ENCODE measurements around the gene PAK6.

DNA sequence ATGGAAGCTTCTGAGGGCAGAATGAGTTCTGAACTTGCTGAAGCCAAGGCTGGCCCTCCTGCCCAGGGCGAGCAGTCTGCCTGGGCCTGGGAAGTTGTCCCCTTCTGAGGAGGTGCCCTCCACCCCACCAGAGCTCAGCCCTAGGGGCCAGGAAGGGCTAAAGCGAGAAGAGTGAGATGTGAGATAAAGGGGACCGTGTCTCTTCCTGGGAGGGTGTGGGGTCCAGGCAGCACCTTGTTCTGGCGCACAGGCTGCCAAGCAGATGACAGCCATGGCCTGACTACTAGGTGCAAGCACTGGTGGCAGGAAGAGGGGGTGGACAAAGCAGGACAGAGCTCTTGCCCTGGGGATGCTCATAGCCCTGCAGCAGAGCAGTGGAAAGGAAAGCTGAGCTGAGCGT lies 3.7 kb downstream of the PAK6 start:
- TF ChIP-seq CTCF (IDR thresholded peaks at IDR 0.05; ENCODE audit: poor library complexity) = no peak
- TF ChIP-seq EZH2 (IDR thresholded peaks at IDR 0.05; ENCODE audit: borderline replicate concordance) = no peak
- no peak for TF ChIP-seq EZH2phosphoT487 (IDR thresholded peaks at IDR 0.05; ENCODE audit: low read depth, severe bottlenecking, unreplicated experiment)

Data from hepatocyte (in vitro differentiated cells).